Activated CD4-positive, alpha-beta T cell treated with anti-CD3 and anti-CD28 coated beads, Interleukin-2, Interleukin-6, amounts not matched to agents 100 ng/mL and 50 ng/mL, durations not matched to agents 16 hours and 8 hours (primary cell): ENCODE results near the gene MAPK12.
A peak's percentile ranks its signal among the peaks of the same experiment; 100 is the strongest.

Experiments used
- DNase-seq: peaks from one replicate; pipeline ENCODE4 v3.0.0-alpha.2; 2020

The MAPK12 gene

DNA sequence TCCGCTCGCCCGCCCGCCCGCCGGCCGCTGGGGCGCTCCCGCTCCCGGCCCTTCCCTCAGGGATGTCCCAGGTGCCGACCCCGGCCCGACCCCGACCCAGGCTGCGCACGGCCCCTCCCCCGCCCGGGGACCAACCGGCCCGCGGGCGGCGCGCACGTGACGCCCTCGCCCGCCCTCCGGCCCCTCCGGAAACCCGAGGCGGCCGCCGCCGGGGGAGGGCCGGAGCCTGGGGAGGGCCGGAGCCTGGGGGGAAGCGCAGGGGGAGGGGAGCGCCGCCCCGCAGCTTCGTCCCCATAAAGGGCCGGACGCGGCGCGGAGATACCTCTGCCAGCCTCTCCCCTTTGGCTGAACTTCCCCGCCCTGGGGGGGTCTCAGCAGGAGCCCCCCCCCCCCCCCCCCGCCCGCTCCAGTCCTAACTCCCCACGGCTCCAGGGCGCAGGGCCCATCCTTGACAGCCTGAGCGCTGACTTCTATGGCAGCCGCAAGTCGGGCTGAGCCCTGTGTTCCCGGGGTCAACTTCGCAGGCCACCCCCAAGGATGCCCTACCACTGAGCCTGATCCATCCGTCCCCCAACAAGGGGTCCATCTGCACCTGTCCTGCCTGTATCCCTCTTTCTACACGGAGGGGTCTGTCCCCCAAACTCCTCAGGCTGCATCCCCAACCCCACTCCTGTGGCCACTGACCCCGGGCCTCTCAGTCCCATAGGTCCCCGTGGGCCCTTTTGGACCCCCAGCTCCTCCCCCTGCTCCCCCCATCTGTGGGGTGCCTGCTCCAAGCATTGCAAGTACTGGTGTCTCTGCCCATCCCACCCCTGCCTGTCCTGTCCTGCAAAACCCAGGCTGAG lies at the start of gene MAPK12:
TSS of gene MAPK12 (minus strand) at position 69 of the 845 bp plus-strand sequence. CDS start 174 bp downstream, outside the sequence.
- peak; percentile 43 for DNase-seq

DNA sequence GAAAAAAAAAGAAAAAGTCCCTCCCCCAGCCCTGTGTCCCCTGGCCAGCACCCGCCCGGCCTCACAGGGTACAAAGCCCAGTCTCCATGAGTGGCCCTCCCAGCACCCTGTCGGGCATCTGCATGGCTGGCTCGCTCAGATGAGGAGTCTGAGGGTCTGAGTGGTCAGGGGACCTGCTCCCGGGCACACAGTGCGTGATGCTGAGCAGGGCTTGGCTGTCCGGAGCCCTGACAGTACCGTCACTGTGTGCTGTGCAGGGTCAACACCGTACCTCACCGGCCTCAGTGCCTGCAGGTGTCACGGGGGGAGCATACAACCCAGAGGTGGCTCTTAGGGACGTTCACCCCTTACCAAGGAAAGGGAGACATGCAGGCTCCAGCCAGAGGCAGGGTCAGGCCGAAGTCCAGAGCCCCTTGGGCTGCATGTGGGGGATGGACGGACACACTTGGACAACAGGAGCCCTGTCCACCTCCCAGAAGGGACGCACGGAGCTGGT lies 49.5 kb upstream of the MAPK12 start:
- no peak for DNase-seq

DNA sequence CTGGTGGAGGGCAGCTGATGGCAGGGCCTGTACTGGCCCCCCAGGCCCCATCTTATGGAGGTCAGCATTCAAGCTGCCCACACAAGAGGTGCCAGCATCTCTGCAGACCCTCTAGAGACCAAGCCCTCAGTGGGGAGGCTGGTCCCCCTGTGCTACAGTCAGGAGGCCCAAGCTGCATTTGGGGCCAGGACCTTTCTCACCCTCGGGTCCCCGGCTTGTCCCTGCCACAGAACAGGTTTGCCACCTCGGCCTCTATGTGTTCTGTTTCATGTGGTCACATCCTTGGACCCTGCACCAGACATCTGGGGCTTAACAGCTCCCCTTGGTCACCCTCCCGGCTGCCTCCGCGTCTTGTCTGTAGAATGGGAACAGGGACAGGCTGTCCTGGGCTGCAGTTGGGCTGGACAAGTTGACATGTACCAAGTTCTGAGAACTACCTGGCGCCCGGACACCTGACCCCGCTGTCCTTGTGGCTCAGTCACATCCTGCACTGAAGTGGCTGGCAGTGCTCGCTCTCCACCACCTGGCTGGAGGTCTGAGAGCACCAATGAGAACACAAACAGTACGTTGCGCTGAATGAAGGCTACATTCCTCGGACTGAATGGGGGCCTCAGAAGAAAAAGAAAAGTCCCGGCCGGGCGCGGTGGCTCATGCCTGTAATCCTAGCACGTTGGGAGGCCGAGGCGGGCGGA lies 48.7 kb upstream of the MAPK12 start:
- DNase-seq, result no peak

DNA sequence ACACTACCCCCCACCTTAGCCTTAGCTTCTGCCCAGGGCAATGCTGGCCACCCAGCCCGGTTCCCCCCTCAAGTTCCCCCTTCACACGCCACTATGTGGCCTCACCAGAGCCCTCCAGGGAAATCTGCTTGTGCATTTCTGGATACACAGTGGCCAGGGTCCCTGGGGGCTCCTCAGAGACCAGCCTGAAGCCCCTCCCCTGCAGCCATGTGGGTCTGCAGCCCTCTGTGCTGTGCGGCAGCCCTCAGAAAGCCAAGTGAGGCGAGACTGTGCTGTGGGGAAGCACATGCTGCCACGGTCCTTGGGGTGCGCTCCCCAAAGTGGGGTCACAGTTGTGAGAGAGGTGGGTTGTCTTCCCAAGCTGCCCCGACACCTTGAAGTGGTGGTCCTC lies 48.1 kb upstream of the MAPK12 start:
- DNase-seq, result no peak

DNA sequence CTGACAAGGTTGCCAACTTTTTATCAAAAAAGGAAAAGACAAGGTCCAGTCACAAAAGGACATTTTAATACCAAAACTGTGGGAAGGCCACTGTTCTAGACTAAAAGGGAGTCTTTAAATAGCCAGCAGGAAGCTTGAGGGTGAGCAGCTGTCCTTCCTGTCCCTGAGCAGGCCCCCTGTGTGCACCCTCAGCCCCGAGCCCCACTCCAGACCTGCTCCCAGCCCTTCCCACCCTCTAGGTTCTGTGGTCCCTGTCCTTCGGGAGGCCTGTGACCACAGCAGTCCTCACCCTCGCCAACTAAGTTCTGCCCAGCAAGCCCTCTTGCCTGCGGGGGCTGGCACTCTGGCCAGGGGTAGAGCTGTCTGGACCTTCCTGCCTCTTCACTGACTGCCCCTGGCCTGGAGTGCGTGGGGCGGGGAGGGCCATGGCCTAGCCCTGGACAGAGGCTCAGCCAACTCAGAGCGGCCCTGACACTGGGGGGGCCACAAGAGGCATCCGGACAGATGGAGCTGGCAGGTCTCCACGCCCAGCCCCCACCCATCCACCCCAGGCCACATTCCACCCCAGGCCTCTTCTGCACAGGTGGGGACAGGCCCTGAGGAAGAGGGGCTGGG lies 47.6 kb upstream of the MAPK12 start:
- DNase-seq, result no peak

DNA sequence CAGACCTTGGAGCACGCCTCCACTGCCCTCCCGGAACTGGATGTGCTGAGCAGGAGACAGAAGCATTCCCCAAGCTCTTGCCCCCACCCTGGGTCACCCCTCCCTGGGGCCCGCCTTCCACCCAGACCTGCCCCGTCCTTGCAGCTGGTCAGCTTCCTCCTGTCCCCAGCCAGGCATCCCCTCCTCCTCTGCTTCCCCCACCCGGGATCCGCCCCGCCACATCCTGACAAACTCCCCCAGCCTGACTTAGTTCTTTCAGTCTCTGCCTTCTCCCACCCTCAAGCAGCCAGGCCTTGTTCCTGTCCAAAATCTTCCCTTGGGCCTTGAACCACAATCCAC lies 47.1 kb upstream of the MAPK12 start:
- no peak for DNase-seq

DNA sequence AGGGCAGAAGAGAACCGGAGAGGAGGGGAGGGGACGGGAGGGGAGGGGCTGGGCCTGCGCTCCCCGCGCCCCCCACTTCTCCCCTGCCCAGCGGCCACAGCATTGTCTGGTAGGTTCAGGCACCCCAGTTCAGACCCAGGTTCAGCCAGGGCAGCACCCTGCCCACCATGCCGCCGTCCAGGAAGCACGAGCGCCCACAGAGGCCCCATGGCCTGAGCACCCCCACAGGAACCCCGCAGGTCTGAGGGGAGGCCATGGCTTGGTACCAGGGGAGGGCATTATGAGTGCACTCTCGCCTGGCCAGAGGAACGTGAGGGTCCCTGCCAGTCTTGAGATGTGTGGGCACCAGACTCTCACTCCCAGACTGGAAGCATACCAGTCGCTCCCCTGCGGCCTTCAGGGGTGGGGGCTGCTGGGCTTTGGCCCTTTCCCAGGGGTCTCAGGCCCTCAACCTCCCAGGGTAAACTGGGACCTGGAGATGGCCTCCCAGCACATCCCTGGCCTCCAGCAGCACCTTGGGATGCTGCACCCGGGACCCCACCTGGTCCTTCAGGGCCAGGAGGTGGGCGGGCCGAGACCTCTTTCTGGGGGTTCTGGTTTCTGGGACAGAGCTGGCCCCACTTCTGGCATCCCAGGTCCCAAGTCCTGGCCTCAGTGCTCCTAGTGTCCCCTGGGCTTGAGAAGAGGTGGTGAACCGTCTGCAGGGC lies 46.6 kb upstream of the MAPK12 start:
- no peak for DNase-seq

DNA sequence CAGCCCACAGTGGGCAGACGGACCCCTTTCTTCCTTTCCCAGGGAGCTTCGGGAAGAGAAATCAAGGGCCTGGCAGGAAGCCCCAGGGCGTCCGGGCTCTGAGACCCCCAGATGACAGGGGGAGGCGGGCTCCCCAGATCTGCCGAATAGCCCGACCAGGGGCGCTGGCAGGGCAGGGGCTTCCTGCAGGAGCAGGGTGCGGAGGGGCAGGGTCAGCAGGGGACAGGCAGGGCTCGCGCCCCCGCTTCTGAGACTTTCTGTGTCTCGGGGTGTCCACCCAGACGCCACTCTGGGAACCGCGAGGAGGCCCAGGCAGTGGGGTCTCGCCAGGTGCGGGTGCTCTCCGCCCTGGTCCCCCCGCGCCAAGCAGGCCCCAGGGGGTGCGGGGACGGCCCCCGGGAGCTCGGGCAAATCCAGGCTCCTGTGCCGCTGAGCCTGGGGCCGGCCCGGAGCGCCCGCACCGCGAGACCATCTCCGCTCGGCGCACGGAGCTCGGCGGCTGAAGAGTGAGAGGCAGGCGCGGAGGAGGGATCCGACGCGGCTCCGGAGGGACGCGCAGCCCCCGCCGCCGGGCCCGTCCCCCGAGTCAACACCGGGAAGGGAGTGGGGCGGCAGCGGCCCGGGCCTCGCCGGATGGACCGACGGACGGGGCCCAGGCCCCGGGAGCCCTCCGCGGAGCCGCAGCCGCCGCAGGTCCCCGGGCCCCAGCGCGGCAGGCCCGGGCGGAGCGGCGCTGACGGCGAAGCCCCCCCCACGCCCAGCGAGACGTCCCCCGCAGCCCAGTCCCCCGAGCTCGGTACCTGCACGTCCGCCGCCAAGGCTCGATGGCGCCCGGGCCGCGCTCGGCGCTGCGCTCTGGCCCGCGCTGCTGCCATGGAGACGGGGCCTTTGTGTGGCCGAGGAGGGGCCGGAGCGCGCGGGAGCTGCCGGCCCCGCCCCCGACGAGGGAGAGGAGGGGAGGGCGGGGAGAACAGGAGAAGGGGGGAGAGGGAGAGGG lies 45.6 kb upstream of the MAPK12 start, which contains the start of gene PLXNB2:
TSS of gene PLXNB2 (minus strand) at position 894 of the 997 bp plus-strand sequence. CDS start 17,062 bp downstream, outside the sequence.
- DNase-seq, result peak; percentile 42

DNA sequence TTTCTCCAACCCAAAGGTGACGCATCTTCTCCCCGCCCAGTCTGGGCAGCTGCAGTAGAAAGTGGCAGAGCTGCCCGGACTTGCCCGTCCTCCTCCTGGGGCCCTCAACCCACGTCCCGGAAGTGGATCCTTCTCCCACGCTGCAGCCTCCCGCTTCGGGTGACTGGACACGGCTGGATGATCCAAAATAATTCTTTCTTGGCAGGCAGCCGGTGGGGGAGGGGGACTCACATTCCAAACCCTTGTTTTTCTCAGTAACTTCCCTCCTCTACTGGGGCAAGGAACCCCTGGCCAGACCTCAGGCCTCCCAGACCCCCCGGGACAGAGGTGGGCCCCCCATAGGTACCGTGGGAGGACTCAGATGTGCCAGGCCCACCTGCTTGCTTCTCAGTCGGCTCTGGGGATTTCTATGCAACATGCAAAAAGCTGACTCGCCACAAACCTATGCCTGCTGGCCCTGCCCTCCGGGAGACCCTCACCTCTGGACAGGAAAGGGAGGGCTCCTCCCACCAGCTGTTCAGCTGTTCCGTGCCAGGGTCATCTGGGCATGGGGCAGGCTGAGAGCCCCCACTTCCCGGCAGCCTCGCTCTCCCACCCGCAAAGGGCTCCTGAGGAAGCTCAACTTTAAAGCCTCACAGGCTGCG lies 44.6 kb upstream of the MAPK12 start:
- peak; percentile 27 for DNase-seq

DNA sequence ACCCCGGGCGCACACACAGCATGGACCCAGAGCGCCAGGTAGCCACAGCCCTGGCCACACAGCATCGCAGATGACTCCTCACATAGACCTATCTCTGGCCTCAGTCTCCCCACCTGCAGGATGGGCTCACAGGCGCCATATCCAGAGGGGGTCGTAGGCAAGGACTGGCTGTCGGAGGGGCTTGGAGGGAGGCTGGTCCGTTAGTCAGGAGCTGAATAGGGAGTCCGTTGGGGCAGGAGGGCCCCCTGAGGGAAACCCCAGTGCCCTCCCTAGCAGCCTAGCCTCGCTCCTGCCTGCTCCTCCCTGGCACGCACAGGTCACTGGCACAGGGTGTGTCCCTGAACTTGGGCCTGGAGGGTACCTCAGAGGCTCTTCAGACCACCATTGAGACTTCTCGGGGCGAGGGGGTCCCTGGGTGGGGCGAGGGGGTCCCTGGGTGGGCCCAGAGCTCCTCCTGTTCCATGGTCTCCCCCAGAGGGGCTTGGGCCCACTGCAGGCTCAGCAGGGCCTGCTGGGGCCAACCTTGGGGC lies 44.0 kb upstream of the MAPK12 start:
- DNase-seq, result no peak

DNA sequence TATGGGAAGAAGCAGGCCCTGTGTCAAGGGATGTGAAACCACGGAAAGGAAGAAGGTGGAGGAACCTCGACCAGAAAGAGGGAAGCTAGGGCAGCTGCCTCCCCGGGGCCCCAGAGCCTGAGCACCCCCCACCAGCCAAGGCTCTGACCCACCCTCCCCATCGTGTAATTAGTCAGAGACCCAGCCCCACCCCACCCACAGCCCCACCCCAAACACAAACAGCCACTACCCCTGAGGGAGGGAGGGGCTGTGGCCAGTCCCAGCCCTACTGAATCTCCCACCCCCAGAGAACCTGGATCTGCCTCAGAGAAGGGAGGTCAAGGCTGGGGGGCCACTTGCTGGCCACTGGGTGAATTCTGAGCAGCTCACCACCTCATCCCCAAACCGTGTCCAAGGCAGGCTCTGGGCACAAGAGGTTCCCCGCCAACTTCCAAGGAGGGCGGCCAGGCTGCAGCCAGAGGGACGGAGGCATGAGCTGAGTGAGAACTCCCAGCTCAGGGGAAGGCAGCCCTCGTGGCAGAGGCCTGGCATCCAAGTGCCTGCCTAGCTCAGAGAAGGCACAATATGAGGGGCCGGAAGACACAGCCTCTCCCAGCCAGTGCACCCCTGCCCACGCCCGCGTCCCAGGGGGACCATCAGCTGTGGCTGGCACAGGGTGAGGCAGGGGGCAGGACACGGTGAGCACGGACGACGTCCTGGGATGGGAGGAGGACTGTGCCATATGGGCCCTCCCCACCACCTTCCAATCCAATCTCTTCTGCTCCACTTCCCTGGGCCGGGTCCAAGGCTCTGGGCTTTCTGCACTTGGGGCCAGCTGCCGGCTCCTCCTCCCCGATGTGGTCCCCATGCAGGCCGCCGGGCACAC lies 43.3 kb upstream of the MAPK12 start:
- no peak for DNase-seq

DNA sequence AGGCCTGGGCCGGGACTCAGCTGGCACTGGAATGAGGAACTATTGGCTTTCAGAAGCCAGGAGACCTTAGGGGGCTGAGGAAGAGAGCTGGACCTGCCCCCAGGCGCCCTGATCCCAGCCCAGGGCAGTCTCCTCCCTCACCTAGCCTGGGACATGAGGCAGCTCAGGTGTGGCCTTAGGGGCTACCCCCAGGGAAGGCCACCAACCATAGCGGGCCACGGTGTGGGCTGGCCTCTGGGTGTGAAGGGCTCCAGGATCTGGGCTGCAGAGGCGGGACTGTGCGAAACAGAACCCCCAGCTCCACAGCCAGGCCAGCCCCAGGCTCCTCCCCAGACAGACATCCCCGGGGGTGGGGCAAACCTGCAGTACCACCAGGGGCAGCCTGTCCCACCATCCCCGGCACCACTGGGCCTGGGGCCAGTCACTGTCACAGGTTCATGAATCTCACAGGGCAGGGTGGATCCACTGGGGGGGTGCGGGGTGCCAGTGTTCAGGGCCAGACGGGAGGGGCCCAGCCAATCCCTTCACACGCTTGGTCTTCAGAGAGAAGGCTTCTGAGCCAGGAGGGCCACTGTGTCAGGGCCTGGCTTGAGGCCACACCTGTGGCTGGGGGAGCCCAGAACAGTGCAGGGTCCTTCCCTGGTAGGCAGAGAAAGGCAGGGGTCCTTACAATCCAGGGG lies 42.5 kb upstream of the MAPK12 start:
- DNase-seq, result no peak

DNA sequence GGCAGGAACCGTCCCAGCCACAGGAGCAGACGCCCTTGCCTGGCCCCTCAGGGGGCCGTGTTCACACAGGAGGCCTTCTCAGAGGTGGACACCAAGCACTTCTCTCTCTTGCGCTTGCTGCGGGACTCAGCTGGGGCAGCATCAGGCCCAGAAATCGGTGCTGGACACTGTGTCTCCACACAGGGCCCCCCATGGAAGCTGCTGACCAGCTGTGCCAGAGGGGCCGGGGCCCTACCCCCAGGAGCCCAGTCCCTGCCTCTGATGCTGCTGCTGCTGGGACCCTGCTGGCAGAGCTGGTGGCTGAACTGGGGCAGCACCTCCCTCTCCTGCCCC lies 42.0 kb upstream of the MAPK12 start:
- no peak for DNase-seq

DNA sequence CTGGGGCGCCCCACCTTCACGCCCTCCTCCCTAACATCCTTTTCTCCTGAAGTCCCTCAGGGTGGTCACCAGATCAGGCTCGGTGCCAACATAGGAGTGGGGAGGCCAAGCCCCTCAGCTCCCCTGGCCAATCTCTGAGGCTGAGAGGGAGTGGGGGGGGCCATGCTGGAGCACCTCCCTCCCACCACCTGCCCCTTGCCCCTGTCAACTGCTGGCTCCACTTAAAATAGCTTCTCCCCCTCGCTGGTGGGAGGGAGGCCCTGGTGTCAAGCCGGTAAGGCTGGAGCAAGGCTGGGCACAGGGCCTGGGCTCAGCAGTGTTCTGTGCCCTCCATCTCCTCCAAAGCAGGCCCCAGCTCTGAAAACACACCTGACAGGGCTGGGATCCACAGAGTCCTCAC lies 41.1 kb upstream of the MAPK12 start:
- DNase-seq, result no peak

DNA sequence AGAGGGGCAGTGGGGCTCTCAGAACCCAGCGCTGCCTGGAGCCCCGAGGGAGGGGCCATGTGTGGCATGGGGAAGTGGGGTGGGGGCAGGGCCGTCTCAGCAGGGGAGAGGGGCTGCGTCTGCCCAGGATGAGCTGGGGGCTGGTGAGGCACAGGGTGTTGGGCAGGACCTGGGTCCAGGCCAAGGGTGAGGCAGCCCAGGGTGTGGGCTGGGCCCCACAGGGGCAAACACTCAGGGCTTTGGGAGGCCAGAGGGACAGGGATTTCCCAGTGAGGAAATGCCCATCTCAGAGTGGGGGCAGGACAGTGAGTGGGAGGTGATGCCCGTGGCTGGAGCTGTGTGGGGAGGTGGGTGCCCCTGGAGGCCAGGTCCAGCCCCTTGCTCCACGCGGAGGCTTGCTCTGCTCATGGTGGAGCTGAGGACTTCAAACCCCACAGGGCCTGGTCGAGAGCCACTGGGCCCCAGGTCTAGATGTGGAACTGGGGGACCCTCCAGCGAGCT lies 40.6 kb upstream of the MAPK12 start:
- DNase-seq, result no peak

DNA sequence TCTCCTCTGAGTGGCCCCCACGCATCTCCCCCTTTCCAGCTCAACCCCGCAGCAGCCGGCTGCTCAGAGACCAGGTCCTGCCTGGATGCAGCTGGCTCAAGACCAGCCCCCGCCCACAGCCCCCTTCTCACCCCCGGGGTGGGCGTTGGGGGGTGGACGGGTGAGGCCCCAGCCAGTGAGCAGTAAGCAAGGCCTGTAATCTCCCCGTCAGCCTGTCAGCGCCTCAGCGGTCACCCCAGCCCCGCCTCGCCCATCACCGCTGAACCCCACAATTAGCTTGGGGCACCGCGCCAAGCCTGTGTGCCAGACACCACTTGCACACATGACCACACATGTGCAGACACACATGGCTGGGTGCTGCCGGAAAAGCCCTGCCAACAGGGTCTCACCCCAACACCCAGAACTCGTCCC lies 40.1 kb upstream of the MAPK12 start:
- no peak for DNase-seq

DNA sequence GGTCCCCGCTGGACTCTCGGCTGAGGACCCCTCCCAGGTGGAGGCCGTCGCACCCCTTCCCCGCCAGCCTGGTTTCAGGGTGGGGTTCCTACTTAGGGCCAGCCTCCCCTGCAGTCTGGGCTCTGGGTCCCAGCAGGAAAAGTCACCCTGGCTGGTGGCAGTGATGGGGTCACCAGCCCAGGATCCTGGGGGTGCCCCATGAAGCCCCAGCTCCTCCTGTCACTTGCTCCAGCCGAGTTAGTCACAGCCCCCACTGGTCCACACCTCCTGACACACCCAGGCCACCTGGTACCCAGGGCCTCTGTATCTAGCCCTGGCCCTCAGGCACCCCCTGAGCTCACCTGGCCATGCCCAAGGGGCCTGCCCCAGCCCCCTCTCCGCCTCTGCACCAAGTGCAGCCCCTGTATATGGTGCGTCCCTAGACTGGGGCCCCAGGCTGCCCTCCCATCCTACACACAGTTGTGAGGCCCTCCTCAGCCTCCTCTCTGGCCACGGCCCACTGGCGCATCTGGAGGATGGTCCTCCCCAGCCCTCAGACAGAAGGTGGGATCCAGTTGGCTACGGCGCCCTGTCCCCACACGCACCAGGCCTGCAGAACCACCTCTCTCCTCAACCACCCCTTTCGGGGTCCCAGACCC lies 39.3 kb upstream of the MAPK12 start:
- DNase-seq, result no peak

DNA sequence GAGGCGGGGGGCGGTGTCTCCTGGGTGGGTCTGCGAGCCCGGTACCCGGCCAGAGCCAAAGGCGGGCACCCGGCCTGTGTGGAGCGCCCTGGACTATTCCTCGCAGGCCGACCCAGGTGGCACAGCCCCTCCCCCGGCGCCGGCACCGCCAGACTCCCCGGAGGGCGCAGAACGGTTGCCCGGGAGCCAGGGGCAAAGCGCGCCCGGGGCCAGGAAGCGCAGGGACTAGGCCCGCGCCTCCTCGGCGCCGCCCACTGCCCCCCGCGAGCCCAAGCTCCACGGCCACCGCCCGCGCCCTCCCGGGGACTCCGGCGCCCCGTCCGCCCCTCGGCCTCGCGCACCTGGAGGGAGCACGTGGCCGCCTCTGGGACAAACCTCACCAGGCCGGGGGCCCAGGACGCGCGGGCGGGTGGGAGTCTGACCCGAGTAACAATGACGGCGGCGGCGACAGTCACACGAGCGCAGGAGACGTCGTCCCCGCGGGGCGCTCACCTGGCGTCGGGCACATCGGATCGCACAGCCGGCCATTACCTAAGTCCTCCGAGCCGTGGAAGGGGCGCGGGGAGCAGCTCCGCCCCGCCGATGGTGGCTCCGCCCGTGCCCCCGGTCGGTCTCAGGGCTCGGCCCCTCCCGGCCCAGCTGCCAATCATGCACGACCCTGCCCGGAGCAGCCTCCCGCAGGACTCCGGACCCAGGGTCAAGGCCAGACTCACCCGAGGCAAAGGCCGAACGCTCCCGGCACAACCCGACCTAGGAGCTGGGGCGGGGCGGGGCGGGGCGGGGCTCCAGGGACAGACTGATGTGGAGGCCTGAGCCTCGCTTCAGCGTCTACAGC lies 38.5 kb upstream of the MAPK12 start:
- no peak for DNase-seq
